HT1080 (cell line): ENCODE measurements around the gene TCEAL4. TPM values are rescaled to one million over a fixed set of nuclear protein-coding genes. Genes with fewer than 3 reads are reported as not detected.
"Not testable (repeated sequence)": the region's sequence is repeated elsewhere in the genome, so short reads cannot be mapped to it uniquely, and the experiment has no call there.

ENCODE experiments used
- DNase-seq: peaks from one replicate; pipeline ENCODE4 v3.0.0-alpha.2; 2015; ENCODE audit warnings: low read depth
- total RNA-seq: library from RNA; depleted of rRNA; stranded (reverse); fragments of >200 nt; shearing (Covaris generic); gene quantifications from 2 replicates; pipeline ENCODE4 v1.2.3, GENCODE V29; 2014

The TCEAL4 gene
- total RNA-seq, 1 experiment from 2014 or later = 33.0 TPM

- DNase-seq = no peak
These were observed 1.3 kb downstream of the TCEAL4 start for GRCh38 chrX:103586659-103587058.

- DNase-seq = not testable (repeated sequence)
These were observed 7.0 kb downstream of the TCEAL4 start for GRCh38 chrX:103592295-103592694.

- DNase-seq = not testable (repeated sequence)
These were observed 9.9 kb downstream of the TCEAL4 start for GRCh38 chrX:103595202-103595601.

GRCh38 chrX:103607364-103608305 lies 22.3 kb downstream of the TCEAL4 start, which contains the start of gene TCEAL3:
Gene TCEAL3, plus strand, starts transcription at chrX:103607963. Its CDS starts 1,102 bp downstream, at chrX:103609065.
- DNase-seq = peak; percentile 19

GRCh38 chrX:103608306-103608963 lies 23.1 kb downstream of the TCEAL4 start:
- DNase-seq = no peak

- DNase-seq = no peak
These were observed 25.0 kb downstream of the TCEAL4 start for GRCh38 chrX:103610282-103610681.

GRCh38 chrX:103613362-103613890 lies 28.1 kb downstream of the TCEAL4 start:
- no peak for DNase-seq

- DNase-seq = no peak
These were observed 29.7 kb downstream of the TCEAL4 start for GRCh38 chrX:103614999-103615398.

- peak; percentile 30 for DNase-seq
These were observed 30.6 kb downstream of the TCEAL4 start for GRCh38 chrX:103615781-103616371.

GRCh38 chrX:103616676-103617186 lies 31.4 kb downstream of the TCEAL4 start:
- no peak for DNase-seq

GRCh38 chrX:103624111-103624510 lies 38.8 kb downstream of the TCEAL4 start:
- DNase-seq = no peak

- peak; percentile 47 for DNase-seq
These were observed 41.5 kb downstream of the TCEAL4 start for GRCh38 chrX:103626855-103627254.

GRCh38 chrX:103628386-103629317 lies 43.3 kb downstream of the TCEAL4 start, which contains the start of gene TCEAL1:
Gene TCEAL1, plus strand, starts transcription at chrX:103628975. Its CDS starts 942 bp downstream, at chrX:103629917.
- DNase-seq = peak; percentile 51

GRCh38 chrX:103629318-103630170 lies 44.2 kb downstream of the TCEAL4 start:
- DNase-seq = peak; percentile 73

- no peak for DNase-seq
These were observed 44.8 kb downstream of the TCEAL4 start for GRCh38 chrX:103630171-103630511.

- no peak for DNase-seq
These were observed 45.8 kb downstream of the TCEAL4 start for GRCh38 chrX:103631145-103631544.

- DNase-seq = peak; percentile 41
These were observed 50.1 kb downstream of the TCEAL4 start for GRCh38 chrX:103635436-103635835.
